HepG2 (cell line): Measurements from ENCODE around the gene TMEM139. TPM values are rescaled to one million over a fixed set of nuclear protein-coding genes. Genes with fewer than 3 reads are reported as not detected.

Experiments used
- CBX2 ChIP-seq, 2 experiments: fragments of 200-600 bp in 1 of 2; sonication (generic); formaldehyde crosslinking in 1 of 2; IDR thresholded peaks; 2 replicates each; pipeline versions ENCODE4 v1.7.0 to v1.8.1; 2018 to 2022; ENCODE audit warnings: low read depth in 2 of 2, low read length in 1 of 2, mild to moderate bottlenecking in 1 of 2, missing genetic modification reagents in 1 of 2
- HNRNPLL ChIP-seq: fragments of 200-400 bp; formaldehyde crosslinking; IDR thresholded peaks from 2 replicates; pipeline ENCODE4 v1.6.1; 2017; ENCODE audit warnings: mild to moderate bottlenecking, low read depth, low read length; ENCODE audit not compliant: poor library complexity, severe bottlenecking
- ISL2 ChIP-seq: sonication (generic); formaldehyde crosslinking; IDR thresholded peaks from 2 replicates; pipeline ENCODE4 v1.5.0; 2020; ENCODE audit warnings: missing genetic modification reagents
- RAD21 ChIP-seq: fragments of 450-650 bp; formaldehyde crosslinking; IDR thresholded peaks from 2 replicates; pipeline ENCODE4 v1.5.0; 2020; ENCODE audit warnings: mild to moderate bottlenecking
- SKI ChIP-seq: fragments of 450-650 bp; IDR thresholded peaks from one replicate; pipeline ENCODE4 v1.6.1; 2018; ENCODE audit warnings: mild to moderate bottlenecking; ENCODE audit not compliant: partially characterized antibody
- SSRP1 ChIP-seq: IDR thresholded peaks from 2 replicates; pipeline ENCODE4 v1.6.1; 2016; ENCODE audit warnings: control low read depth
- ZNF616 ChIP-seq: sonication (generic); formaldehyde crosslinking; IDR thresholded peaks from 2 replicates; pipeline ENCODE4 v1.5.0; 2020; ENCODE audit warnings: low read depth, mild to moderate bottlenecking, missing genetic modification reagents
- ZNF709 ChIP-seq: sonication (generic); formaldehyde crosslinking; IDR thresholded peaks from 2 replicates; pipeline ENCODE4 v1.5.0; 2020; ENCODE audit warnings: mild to moderate bottlenecking, missing genetic modification reagents
- polyA plus RNA-seq, 8 experiments: library from polyadenylated mRNA; depleted of rRNA in 3 of 8; stranded (reverse) in 7 of 8; unstranded in 1 of 8; fragments of >200 nt; fragmentation: Illumina TruSeq in 4 of 8; extraction: Trizol in 4 of 8; gene quantifications; 2 replicates each; pipeline versions ENCODE4 v1.2.1 to v1.2.3, GENCODE V29; 2011 to 2016; ENCODE audit warnings: low read depth in 4 of 8, missing spikeins in 1 of 8, mixed read lengths in 1 of 8; ENCODE audit not compliant: insufficient read depth in 1 of 8
- total RNA-seq, 5 experiments: library from RNA; depleted of rRNA; stranded (reverse); fragments of >200 nt; fragmentation: Illumina TruSeq; extraction: Trizol; gene quantifications; 2 replicates each; pipeline ENCODE4 v1.2.3, GENCODE V29; 2016; ENCODE audit warnings: low read depth in 1 of 5
- TF ChIP-seq, protein P1 (sequence below): sonication (generic); formaldehyde crosslinking; conservative IDR thresholded peaks from 2 replicates; pipeline ENCODE4 v1.8.0; 2022; ENCODE audit warnings: mild to moderate bottlenecking, moderate library complexity, missing genetic modification reagents
- TF ChIP-seq, protein P2 (sequence below): sonication (generic); formaldehyde crosslinking; IDR thresholded peaks from 2 replicates; pipeline ENCODE4 v1.4.0; 2020; ENCODE audit warnings: mild to moderate bottlenecking, missing genetic modification reagents
- TF ChIP-seq, protein P3 (sequence below): sonication (generic); formaldehyde crosslinking; IDR thresholded peaks from 2 replicates; pipeline ENCODE4; 2020; ENCODE audit warnings: missing genetic modification reagents, mild to moderate bottlenecking, borderline replicate concordance
- TF ChIP-seq, protein P4 (sequence below): sonication (generic); formaldehyde crosslinking; IDR thresholded peaks from 2 replicates; pipeline ENCODE4 v1.9.0; 2021; ENCODE audit warnings: mild to moderate bottlenecking, missing genetic modification reagents

Gene TMEM139
- total and polyA plus RNA-seq, 2 of the 13 experiments (the other 11 are each of a cell fraction or from before 2014, with no cell fraction given), result 7.9 to 14.0 TPM

DNA sequence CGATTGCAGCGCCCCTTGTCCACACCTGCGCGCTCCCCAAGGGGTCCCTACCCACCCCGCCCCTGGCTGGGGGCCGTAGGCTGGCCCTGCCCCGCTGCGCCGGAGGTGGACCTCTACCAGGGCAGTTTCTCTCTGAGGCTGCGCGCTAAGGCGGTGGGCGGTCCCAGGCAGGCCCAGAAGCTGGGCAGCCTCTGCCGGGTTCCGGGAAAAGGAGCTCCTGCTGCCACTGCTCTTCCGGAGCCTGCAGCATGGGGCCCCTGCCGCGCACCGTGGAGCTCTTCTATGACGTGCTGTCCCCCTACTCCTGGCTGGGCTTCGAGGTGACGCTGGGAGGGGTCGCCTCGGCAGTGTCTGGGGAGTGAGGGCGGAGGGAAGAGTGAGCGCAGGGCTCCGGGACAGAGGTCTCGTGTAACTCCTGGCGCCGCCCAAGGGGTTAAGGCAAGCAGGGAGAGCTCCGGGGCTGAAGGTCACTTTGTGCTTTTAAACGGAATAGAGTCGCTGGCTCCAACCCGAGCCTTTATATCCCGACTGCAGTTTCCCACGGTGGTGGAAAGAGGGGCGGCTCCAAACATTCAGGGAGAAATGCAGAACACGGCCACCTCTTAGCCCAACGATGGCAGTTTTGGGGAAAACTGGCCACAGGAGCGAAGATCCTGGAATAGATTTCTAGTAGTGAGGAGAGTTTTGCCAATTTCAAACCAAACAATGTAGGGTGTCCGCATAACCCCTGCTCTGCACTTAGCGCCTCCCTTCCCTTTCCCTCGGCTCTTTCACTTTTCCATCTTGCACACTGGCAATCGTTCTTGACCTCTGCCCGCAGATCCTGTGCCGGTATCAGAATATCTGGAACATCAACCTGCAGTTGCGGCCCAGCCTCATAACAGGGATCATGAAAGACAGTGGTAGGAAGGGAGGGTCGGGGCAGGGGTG is 21.2 kb upstream of the TMEM139 start, which contains the start of gene GSTK1 (continued):
- TF ChIP-seq RAD21 (CRISPR knock-in tag) (peak; percentile 22), ZNF616 (CRISPR knock-in tag) (no peak), SKI (no peak), HNRNPLL (peak; percentile 74), CBX2 (IDR thresholded peaks at IDR 0.05; ENCODE audit: low read depth, low read length) (no peak), CBX2 (CRISPR knock-in tag; IDR thresholded peaks at IDR 0.05; ENCODE audit: low read depth) (no peak), SSRP1 (no peak; the same call in 1 of the 2 replicates), ISL2 (peak; percentile 56; the same call in 1 of the 2 replicates), ZNF709 (CRISPR knock-in tag) (peak; percentile 70; the same call in 1 of the 2 replicates)
- TF ChIP-seq, protein P1, sequence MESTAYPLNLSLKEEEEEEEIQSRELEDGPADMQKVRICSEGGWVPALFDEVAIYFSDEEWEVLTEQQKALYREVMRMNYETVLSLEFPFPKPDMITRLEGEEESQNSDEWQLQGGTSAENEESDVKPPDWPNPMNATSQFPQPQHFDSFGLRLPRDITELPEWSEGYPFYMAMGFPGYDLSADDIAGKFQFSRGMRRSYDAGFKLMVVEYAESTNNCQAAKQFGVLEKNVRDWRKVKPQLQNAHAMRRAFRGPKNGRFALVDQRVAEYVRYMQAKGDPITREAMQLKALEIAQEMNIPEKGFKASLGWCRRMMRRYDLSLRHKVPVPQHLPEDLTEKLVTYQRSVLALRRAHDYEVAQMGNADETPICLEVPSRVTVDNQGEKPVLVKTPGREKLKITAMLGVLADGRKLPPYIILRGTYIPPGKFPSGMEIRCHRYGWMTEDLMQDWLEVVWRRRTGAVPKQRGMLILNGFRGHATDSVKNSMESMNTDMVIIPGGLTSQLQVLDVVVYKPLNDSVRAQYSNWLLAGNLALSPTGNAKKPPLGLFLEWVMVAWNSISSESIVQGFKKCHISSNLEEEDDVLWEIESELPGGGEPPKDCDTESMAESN (CRISPR knock-in tag), result peak; percentile 93
- TF ChIP-seq, protein P2, sequence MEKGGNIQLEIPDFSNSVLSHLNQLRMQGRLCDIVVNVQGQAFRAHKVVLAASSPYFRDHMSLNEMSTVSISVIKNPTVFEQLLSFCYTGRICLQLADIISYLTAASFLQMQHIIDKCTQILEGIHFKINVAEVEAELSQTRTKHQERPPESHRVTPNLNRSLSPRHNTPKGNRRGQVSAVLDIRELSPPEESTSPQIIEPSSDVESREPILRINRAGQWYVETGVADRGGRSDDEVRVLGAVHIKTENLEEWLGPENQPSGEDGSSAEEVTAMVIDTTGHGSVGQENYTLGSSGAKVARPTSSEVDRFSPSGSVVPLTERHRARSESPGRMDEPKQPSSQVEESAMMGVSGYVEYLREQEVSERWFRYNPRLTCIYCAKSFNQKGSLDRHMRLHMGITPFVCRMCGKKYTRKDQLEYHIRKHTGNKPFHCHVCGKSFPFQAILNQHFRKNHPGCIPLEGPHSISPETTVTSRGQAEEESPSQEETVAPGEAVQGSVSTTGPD (CRISPR knock-in tag), result no peak
- TF ChIP-seq, protein P3, sequence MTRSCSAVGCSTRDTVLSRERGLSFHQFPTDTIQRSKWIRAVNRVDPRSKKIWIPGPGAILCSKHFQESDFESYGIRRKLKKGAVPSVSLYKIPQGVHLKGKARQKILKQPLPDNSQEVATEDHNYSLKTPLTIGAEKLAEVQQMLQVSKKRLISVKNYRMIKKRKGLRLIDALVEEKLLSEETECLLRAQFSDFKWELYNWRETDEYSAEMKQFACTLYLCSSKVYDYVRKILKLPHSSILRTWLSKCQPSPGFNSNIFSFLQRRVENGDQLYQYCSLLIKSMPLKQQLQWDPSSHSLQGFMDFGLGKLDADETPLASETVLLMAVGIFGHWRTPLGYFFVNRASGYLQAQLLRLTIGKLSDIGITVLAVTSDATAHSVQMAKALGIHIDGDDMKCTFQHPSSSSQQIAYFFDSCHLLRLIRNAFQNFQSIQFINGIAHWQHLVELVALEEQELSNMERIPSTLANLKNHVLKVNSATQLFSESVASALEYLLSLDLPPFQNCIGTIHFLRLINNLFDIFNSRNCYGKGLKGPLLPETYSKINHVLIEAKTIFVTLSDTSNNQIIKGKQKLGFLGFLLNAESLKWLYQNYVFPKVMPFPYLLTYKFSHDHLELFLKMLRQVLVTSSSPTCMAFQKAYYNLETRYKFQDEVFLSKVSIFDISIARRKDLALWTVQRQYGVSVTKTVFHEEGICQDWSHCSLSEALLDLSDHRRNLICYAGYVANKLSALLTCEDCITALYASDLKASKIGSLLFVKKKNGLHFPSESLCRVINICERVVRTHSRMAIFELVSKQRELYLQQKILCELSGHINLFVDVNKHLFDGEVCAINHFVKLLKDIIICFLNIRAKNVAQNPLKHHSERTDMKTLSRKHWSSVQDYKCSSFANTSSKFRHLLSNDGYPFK (CRISPR knock-in tag), result peak; percentile 45; the same call in 1 of the 2 replicates
- TF ChIP-seq, protein P4, sequence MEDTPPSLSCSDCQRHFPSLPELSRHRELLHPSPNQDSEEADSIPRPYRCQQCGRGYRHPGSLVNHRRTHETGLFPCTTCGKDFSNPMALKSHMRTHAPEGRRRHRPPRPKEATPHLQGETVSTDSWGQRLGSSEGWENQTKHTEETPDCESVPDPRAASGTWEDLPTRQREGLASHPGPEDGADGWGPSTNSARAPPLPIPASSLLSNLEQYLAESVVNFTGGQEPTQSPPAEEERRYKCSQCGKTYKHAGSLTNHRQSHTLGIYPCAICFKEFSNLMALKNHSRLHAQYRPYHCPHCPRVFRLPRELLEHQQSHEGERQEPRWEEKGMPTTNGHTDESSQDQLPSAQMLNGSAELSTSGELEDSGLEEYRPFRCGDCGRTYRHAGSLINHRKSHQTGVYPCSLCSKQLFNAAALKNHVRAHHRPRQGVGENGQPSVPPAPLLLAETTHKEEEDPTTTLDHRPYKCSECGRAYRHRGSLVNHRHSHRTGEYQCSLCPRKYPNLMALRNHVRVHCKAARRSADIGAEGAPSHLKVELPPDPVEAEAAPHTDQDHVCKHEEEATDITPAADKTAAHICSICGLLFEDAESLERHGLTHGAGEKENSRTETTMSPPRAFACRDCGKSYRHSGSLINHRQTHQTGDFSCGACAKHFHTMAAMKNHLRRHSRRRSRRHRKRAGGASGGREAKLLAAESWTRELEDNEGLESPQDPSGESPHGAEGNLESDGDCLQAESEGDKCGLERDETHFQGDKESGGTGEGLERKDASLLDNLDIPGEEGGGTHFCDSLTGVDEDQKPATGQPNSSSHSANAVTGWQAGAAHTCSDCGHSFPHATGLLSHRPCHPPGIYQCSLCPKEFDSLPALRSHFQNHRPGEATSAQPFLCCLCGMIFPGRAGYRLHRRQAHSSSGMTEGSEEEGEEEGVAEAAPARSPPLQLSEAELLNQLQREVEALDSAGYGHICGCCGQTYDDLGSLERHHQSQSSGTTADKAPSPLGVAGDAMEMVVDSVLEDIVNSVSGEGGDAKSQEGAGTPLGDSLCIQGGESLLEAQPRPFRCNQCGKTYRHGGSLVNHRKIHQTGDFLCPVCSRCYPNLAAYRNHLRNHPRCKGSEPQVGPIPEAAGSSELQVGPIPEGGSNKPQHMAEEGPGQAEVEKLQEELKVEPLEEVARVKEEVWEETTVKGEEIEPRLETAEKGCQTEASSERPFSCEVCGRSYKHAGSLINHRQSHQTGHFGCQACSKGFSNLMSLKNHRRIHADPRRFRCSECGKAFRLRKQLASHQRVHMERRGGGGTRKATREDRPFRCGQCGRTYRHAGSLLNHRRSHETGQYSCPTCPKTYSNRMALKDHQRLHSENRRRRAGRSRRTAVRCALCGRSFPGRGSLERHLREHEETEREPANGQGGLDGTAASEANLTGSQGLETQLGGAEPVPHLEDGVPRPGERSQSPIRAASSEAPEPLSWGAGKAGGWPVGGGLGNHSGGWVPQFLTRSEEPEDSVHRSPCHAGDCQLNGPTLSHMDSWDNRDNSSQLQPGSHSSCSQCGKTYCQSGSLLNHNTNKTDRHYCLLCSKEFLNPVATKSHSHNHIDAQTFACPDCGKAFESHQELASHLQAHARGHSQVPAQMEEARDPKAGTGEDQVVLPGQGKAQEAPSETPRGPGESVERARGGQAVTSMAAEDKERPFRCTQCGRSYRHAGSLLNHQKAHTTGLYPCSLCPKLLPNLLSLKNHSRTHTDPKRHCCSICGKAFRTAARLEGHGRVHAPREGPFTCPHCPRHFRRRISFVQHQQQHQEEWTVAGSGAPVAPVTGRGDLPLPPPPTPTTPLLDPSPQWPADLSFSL (CRISPR knock-in tag), result 0 out of 2 replicates have a peak, but pooled peaks have one; percentile 28
